Transverse colon (tissue), 4 donors: ENCODE data around the gene PPARGC1A.

Experiments
- EP300 ChIP-seq: sonication (generic); formaldehyde crosslinking; IDR thresholded peaks from one replicate; pipeline ENCODE4 v1.6.1; 2017; ENCODE audit warnings: antibody characterized with exemption, low read depth
- POLR2A ChIP-seq: fragments of 450-650 bp; IDR thresholded peaks from one replicate; pipeline ENCODE4 v1.6.1; 2016; ENCODE audit warnings: antibody characterized with exemption, mild to moderate bottlenecking, moderate library complexity
- POLR2AphosphoS5 ChIP-seq, 3 donors: sonication (generic); formaldehyde crosslinking; IDR thresholded peaks; one replicate each; pipeline ENCODE4 v1.6.1; 2016; ENCODE audit warnings: antibody characterized with exemption in 3 of 3
- TF ChIP-seq, protein P1 (sequence below), 5 experiments: fragments of 200-600 bp in 3 of 5; fragments of 450-650 bp in 2 of 5; sonication (generic) in 3 of 5; IDR thresholded peaks; 1 replicate in 2 of 5; 2 replicates in 3 of 5; pipeline ENCODE4 v1.5.1; 2016 to 2017; ENCODE audit warnings: antibody characterized with exemption in 5 of 5, inconsistent platforms in 3 of 5, mild to moderate bottlenecking in 2 of 5, moderate library complexity in 1 of 5

- TF ChIP-seq POLR2A, result no peak
- TF ChIP-seq, protein P1, sequence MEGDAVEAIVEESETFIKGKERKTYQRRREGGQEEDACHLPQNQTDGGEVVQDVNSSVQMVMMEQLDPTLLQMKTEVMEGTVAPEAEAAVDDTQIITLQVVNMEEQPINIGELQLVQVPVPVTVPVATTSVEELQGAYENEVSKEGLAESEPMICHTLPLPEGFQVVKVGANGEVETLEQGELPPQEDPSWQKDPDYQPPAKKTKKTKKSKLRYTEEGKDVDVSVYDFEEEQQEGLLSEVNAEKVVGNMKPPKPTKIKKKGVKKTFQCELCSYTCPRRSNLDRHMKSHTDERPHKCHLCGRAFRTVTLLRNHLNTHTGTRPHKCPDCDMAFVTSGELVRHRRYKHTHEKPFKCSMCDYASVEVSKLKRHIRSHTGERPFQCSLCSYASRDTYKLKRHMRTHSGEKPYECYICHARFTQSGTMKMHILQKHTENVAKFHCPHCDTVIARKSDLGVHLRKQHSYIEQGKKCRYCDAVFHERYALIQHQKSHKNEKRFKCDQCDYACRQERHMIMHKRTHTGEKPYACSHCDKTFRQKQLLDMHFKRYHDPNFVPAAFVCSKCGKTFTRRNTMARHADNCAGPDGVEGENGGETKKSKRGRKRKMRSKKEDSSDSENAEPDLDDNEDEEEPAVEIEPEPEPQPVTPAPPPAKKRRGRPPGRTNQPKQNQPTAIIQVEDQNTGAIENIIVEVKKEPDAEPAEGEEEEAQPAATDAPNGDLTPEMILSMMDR (IDR thresholded peaks at IDR 0.05), result no peak
- TF ChIP-seq POLR2AphosphoS5 (IDR thresholded peaks at IDR 0.05), result no peak
- TF ChIP-seq EP300, result no peak
Observed at GRCh38 chr4:23770011-23770410, 119.8 kb downstream of the PPARGC1A start.
